Smooth muscle cell (in vitro differentiated cells): ENCODE data around the gene PLXNA4. TPM values are rescaled to one million over a fixed set of nuclear protein-coding genes. Genes with fewer than 3 reads are reported as not detected.

ENCODE experiments used
- DNase-seq: peaks from one replicate; lab custom pipeline; 2025; ENCODE audit not compliant: unreplicated experiment; lab: John Stamatoyannopoulos, UW
- H2AFZ ChIP-seq: fragments of 200-600 bp; sonication (generic); 2 replicates; pipeline ENCODE4 v1.6.0; 2016; ENCODE audit warnings: antibody characterized with exemption, low read depth, mild to moderate bottlenecking
- H3F3A ChIP-seq: fragments of 200-600 bp; sonication (generic); 2 replicates; pipeline ENCODE4 v1.6.0; 2017; ENCODE audit warnings: antibody characterized with exemption, low read depth
- H3K27ac ChIP-seq: fragments of 200-600 bp; sonication (generic); 2 replicates; pipeline ENCODE4 v1.5.1; 2016; ENCODE audit warnings: low read depth, mild to moderate bottlenecking
- H3K27me3 ChIP-seq: fragments of 200-600 bp; sonication (generic); 2 replicates; pipeline ENCODE4 v1.6.1; 2016; ENCODE audit warnings: low read depth, mild to moderate bottlenecking
- H3K36me3 ChIP-seq: fragments of 200-600 bp; sonication (generic); 2 replicates; pipeline ENCODE4 v1.5.1; 2016; ENCODE audit warnings: low read depth
- H3K4me1 ChIP-seq: fragments of 200-600 bp; sonication (generic); 2 replicates; pipeline ENCODE4 v1.5.1; 2016; ENCODE audit warnings: low read depth
- H3K4me2 ChIP-seq: fragments of 200-600 bp; sonication (generic); 2 replicates; pipeline ENCODE4 v1.6.0; 2016; ENCODE audit warnings: mild to moderate bottlenecking
- H3K4me3 ChIP-seq: fragments of 200-600 bp; sonication (generic); 2 replicates; pipeline ENCODE4 v1.5.1; 2016; ENCODE audit warnings: mild to moderate bottlenecking
- H3K79me2 ChIP-seq: fragments of 200-600 bp; sonication (generic); 2 replicates; pipeline ENCODE4 v1.6.0; 2016; ENCODE audit warnings: low read depth, mild to moderate bottlenecking
- H3K9ac ChIP-seq: fragments of 200-600 bp; sonication (generic); 2 replicates; pipeline ENCODE4 v1.6.0; 2016; ENCODE audit warnings: low read depth
- H3K9me3 ChIP-seq: fragments of 200-600 bp; sonication (generic); replicated peaks from 2 replicates; pipeline ENCODE4 v1.5.1; 2016; ENCODE audit warnings: low read depth
- H4K20me1 ChIP-seq: fragments of 200-600 bp; sonication (generic); 2 replicates; pipeline ENCODE4 v1.6.0; 2016; ENCODE audit warnings: low read depth
- CTCF ChIP-seq: fragments of 200-600 bp; sonication (generic); IDR thresholded peaks from 2 replicates; pipeline ENCODE4 v1.5.1; 2017; ENCODE audit warnings: borderline replicate concordance, mild to moderate bottlenecking, antibody characterized with exemption; ENCODE audit not compliant: insufficient read depth, poor library complexity, severe bottlenecking
- WGBS: methylation state at CpG from one replicate; pipeline ENCODE4 v1.1.7; 2016; ENCODE audit warnings: low lambda C conversion rate; 5-methylcytosine and 5-hydroxymethylcytosine counted together
- polyA plus RNA-seq: library from polyadenylated mRNA; unstranded; fragments of >200 nt; fragmentation: Nextera tagmentation; extraction: Ambion mirVana; gene quantifications from 2 replicates; pipeline ENCODE4 v1.2.1, GENCODE V29; 2016
- total RNA-seq: library from RNA; depleted of rRNA; stranded (reverse); fragments of >200 nt; gene quantifications from 2 replicates; pipeline ENCODE4 v1.2.3, GENCODE V29; 2014

PLXNA4 gene
- total and polyA plus RNA-seq, 2 experiments from 2014 or later: 8.5 to 9.9 TPM

GRCh38 chr7:132560825-132561529, 15.3 kb downstream of the PLXNA4 start:
- Histone ChIP-seq H3K4me3 (no peak overlapping the region), H3K79me2 (no peaks in the 10 kb centered on the region), H3K9me3 (no peaks in the 10 kb centered on the region), H3F3A (no peaks in the 10 kb centered on the region), H3K4me2 (no peak overlapping the region), H2AFZ (no peak overlapping the region), H3K27ac (no peak overlapping the region), H4K20me1 (no peaks in the 10 kb centered on the region), H3K4me1 (no peaks in the 10 kb centered on the region), H3K9ac (no peak overlapping the region), H3K36me3 (no peaks in the 10 kb centered on the region), H3K27me3 (peaks cover 12% of the 10 kb centered on the region)
- 78% methylated on average over 8 of the region's 8 CpGs for WGBS
- no peak for TF ChIP-seq CTCF
- DNase-seq: no peak

DNA sequence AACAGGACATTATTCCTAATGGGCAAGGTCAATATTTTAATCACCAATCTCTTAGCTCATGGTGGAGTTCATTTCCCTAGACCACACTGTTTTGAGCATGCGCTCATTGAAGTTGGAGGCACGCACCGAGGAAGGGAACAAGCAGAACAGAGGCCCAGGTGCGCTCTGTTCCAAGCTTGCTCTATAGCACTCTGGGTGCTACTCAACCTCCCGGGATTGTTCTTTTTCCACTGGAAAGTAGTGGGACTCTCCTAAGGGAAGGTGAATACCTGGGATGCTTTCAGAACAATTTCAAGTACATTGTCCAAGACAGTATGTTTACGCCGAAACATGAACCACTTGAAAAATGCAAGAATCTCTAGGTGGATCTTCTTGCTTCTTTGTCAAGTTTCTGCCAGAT, 16.2 kb downstream of the PLXNA4 start:
- DNase-seq: no peak
- Histone ChIP-seq H4K20me1 (no peaks in the 10 kb centered on the region), H3K27ac (no peak overlapping the region), H3K9me3 (no peaks in the 10 kb centered on the region), H3K4me2 (no peak overlapping the region), H2AFZ (no peak overlapping the region), H3K4me3 (no peak overlapping the region), H3K27me3 (peaks cover 10% of the 10 kb centered on the region), H3K9ac (no peak overlapping the region), H3K36me3 (no peaks in the 10 kb centered on the region), H3K79me2 (no peaks in the 10 kb centered on the region), H3K4me1 (no peaks in the 10 kb centered on the region), H3F3A (no peaks in the 10 kb centered on the region)
- 97% methylated on average over 7 of the region's 7 CpGs for WGBS
- TF ChIP-seq CTCF: no peak

- no peak overlapping the region for H3K4me2 ChIP-seq
- H3K4me1 ChIP-seq: no peaks in the 10 kb centered on the region
- H3K4me3 ChIP-seq: no peak overlapping the region
- no peaks in the 10 kb centered on the region for H3K79me2 ChIP-seq
- DNase-seq: no peak
- TF ChIP-seq CTCF: no peak
- H3F3A ChIP-seq: no peaks in the 10 kb centered on the region
- H2AFZ ChIP-seq: no peak overlapping the region
- no peaks in the 10 kb centered on the region for H4K20me1 ChIP-seq
- H3K27me3 ChIP-seq: no peaks in the 10 kb centered on the region
- H3K9ac ChIP-seq: no peak overlapping the region
- H3K27ac ChIP-seq: no peak overlapping the region
- no peaks in the 10 kb centered on the region for H3K36me3 ChIP-seq
- WGBS: 72% methylated on average over 5 of the region's 5 CpGs
- no peaks in the 10 kb centered on the region for H3K9me3 ChIP-seq
These were observed 17.5 kb downstream of the PLXNA4 start for GRCh38 chr7:132558815-132559214.

GRCh38 chr7:132557489-132558044, 18.7 kb downstream of the PLXNA4 start:
- WGBS: 72% methylated on average over 3 of the region's 3 CpGs
- Histone ChIP-seq H2AFZ (no peak overlapping the region), H3K9me3 (no peaks in the 10 kb centered on the region), H3K9ac (no peak overlapping the region), H3K36me3 (no peaks in the 10 kb centered on the region), H3K79me2 (no peaks in the 10 kb centered on the region), H3K4me3 (no peak overlapping the region), H3F3A (no peaks in the 10 kb centered on the region), H4K20me1 (no peaks in the 10 kb centered on the region), H3K27ac (no peak overlapping the region), H3K27me3 (no peaks in the 10 kb centered on the region), H3K4me1 (no peaks in the 10 kb centered on the region), H3K4me2 (no peak overlapping the region)
- no peak for TF ChIP-seq CTCF
- no peak for DNase-seq
